GM19193 (cell line): ENCODE measurements around the gene PRKCQ.

Experiments
- POLR2A ChIP-seq: IDR thresholded peaks from 4 replicates; pipeline ENCODE4 v1.6.1; 2011; ENCODE audit not compliant: insufficient read depth, insufficient read length; ENCODE audit errors: extremely low read depth

PRKCQ gene

DNA sequence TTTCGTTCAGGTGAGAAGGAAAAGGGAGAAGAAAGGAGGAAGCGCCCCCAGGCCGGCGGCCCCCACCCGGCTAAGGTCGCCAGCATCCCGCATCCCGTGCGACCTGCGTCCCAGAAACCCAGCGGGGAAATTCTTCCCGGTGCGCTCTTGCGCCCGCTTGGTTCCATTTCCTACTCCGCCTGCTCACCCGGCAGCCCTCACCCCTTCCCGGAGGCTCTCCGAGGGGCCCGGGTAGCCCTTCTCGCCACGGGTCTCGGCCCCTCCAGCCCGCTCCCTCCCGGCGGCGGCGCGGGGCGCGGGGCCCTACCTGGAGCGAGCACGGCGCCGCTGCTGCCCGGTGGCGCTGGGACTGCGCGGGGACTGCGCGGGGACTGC lies at the start of gene PRKCQ:
TSS of gene PRKCQ (minus strand) at position 373 of the 375 bp plus-strand sequence. CDS start 65,141 bp downstream, outside the sequence.
- no peak for TF ChIP-seq POLR2A

DNA sequence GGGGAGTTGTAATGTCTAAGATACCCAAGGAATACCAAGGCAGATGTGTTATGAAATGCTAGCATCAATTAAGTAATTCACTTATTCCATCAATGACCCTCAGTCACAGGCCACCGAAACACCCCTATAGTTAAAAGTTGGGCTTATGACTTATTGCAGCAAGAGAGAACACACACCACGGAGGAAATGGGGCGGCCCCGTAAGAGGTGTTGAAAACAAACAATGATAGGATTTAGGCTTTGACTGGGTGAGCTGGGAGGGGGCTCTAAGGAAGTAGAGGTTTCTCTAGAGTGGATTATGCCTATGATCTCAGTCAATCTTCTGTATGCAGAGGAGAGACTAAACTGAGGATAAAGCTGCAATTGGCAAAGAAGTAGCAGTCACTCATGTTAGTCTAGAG lies 45.4 kb upstream of the PRKCQ start:
- no peak for TF ChIP-seq POLR2A

DNA sequence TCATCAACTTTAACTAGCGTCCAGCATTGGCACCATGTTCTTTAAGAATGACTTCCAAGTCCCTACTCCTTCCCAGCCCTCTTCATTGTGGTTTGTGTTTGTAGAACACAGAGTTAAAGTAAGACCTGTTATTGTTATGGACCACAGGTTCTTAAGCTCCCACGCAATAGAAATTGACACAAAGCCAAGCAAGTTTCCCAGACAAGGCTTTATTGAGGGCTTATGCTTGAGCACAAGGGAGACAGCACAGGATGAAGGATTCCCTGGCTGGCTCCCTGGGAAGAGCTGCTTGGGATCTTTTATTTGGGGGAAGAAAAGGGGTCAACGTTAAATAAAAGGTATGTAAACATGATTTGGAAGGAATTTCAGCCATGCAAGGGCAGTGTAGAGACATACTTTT lies 44.3 kb upstream of the PRKCQ start:
- TF ChIP-seq POLR2A: no peak

DNA sequence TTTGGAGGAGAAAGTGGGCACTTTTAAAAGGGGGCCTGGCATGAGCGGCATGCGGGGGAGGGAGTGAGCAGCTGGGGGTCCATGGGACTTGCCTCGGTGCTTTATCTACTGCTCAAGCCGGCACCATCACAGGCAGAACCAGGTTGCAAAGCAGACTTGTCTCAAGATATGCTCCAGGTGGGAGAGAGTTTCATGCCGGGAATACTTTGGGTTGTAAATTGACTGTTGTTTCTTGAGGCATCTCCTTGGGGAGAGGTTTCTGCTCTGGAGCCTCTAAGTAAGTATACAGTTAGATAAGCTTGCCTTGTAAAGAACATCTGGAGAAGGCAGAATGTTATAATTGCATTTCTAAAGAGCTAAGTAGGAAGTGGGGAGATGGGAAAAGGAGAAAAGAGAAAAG lies 42.8 kb upstream of the PRKCQ start:
- no peak for TF ChIP-seq POLR2A

DNA sequence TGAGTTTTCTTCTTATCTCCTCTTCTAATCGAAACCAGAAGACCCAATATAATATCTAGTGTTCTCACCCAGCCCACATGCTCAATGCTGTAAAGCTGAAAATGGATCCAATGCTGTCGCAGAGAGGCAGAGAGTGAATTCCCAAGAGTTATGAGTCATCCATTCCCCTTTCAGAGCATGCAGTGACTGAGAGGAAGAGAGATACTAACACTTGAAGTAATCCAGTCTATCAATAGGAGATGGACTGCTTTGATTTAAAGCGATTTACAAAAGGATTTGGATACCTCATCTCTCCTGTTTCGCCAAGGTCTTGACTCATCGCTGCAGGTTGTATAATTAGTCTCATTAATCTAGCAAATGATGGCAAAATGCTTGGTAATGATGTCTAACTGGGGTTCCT lies 41.5 kb upstream of the PRKCQ start:
- TF ChIP-seq POLR2A: no peak

DNA sequence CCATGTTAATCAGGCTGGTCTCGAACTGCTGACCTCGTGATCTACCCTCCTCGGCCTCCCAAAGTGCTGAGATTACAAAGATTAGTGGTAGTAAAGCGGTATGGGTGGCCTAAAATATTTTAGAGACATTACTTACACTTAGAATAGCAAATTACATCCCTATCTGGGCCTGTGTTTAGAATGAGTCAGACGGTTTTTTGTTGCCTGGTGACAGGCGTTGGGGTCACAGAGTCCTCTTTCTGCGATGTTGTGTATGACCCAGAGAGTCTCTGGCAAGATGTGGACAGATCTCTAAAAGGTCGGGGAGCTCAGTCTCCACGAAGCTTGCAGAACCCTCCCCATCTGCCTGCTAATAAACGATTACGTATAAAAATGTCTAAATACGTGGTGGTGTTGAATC lies 39.6 kb upstream of the PRKCQ start:
- no peak for TF ChIP-seq POLR2A

DNA sequence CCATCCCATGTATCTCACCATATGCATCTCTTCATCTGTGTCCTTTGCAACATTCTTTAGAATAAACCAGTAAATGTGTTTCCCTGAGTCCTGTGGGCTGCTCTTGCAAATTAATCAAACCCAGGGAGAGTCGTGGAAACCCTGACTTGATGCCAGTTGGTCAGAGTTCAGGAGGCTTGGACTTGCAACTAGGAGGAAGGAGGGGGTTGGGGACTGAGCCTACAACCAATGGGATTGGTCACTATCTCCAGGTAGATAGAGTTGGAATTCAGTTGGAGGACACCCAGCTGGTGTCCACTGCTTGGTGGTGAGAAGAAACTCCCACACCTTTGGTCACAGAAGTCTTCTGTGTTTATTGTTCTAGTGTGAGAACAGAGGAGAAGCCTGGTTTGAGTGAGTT lies 38.3 kb upstream of the PRKCQ start:
- no peak for TF ChIP-seq POLR2A

DNA sequence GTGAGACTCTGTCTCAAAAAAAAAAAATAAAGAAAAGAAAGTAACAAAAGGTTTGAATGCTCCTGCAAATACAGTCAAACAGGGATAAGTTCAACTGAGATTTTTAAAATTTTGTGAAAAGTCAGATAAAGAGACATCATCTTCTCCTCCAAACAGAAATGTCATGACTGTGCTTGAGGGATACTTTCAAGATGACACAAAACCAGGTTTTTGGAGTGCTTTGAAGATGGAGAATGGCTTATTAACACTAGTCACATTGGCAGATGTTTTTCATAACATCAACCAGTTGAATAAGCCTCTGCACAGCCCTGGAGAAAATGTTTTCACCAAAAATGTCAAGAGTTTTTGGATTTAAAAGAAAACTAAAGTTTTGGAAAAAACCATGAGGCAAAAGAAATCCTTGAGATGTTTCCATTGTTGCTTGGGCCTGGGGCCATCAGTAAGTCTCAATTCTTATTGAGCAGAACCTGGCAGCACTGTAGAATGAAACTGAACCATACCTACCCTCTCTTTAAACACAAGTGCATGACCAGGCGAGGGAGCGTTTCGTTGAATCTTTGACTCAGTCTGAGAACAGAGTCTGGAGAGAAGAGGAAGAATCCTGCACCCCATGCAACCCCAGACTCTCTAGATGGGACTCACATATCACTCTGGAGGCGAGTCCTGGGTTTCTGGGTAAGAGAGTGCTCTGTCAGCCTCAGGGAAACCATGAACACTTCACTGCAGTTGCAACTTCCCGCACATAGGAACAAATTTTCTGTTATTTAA lies 37.4 kb upstream of the PRKCQ start:
- no peak for TF ChIP-seq POLR2A

DNA sequence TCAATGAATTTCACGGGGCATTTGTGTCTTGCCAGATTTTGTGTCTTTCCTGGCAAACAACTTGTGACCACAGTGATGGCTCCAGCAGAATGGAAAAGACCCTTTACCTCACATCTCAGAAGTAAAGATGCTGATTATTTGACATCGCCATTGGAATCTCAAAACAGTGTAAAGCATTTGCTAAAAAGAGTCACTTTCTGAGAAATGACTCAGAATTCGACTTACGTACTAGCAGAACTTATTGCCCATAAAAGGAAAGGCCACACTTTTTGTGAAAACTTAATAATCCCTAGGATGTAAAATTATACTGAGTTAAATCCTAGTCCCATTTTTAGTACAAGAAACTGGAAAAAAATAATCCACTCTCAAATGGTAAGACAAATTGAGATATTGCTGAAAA lies 35.9 kb upstream of the PRKCQ start:
- TF ChIP-seq POLR2A: no peak

DNA sequence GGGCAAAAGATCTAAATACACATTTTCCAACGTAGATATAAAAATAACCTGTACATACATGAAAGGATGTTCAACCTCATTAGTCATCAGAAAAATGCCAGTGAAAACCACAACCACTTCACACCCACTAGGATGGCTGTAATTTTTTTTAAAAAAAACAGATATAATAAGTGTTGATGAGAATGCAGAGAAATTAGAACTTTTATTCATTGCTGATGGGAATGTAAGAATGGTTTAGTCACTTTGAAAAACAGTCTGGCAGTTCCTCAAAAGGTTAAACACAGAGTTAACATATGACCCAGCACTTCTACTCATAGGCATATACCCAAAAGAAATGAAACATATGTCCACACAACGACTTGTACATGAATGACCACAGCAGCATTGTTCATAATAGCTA lies 32.3 kb upstream of the PRKCQ start:
- TF ChIP-seq POLR2A: no peak

DNA sequence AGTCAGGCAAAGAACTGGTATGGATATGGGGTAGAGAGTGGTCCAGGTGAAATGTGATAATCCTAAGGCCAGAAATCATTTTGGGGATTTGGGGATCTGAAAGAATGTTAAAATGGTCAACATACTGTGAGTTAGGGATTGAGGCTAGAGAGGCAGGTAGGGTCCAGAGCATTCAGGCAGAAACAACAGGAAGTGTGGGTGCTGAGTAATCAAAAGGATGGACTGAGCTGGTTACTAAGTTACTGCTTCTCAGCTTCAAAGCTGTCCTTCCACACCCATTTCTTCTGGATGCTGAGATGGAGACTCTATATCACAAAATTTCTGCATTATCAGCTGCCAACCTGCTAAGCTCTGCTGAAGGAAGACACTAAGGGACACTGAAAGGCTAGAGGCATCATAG lies 30.6 kb upstream of the PRKCQ start:
- no peak for TF ChIP-seq POLR2A

DNA sequence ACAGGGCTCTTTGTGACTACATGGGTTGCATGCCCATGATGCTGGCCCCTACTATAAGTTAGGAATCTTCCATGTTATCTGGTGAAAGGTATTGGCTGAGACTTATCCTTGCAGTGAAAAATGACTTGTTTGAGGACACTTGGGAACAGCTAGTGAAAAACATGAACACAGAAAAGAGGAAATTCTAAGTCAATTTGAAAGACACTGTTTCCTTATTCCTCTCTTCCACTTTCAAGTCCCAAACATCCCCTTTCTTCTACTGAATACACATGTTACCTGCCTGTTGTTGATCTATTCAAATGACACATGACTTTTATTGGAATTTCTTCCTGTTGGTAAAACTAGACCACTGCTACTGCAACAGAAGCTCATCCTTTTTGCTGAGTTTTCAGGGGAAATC lies 29.5 kb upstream of the PRKCQ start:
- TF ChIP-seq POLR2A: no peak

DNA sequence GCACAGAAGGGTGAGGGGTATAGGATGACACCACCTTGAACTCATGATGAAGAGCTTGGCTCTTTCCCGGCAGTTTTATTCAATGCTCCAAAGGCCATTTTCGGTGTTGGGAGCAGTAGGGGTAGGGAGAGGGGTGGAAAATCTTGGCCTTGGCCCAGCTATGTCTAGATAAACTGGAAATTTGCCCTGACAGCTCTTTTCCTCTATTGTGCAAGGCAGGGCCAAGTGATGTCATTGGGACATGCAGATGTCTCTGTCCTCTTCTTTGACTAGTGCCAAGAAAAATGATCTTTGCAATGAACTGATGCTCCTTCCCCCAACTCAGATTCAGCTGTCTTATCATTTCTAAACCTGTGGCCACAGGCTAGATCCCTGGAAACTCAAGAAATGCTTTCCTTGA lies 27.7 kb upstream of the PRKCQ start:
- TF ChIP-seq POLR2A: no peak

DNA sequence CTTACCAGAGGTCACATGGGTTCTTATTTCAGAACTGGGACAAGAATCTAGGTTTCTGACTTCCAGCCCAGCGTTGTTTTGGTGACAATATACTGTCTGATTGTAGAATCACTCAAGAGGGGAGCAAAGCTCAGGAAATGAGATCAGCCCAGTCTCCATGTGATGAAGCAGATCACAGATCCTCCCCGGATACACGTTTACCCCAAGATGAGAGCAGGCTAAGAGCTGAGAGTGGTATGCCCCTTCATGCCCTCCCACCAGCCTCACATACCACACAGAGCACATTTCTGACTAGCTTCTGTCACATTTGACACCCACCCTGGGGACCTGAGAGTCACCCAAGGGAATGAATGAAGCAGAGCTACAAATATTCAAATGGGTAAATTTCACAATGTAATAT lies 27.1 kb upstream of the PRKCQ start:
- no peak for TF ChIP-seq POLR2A

DNA sequence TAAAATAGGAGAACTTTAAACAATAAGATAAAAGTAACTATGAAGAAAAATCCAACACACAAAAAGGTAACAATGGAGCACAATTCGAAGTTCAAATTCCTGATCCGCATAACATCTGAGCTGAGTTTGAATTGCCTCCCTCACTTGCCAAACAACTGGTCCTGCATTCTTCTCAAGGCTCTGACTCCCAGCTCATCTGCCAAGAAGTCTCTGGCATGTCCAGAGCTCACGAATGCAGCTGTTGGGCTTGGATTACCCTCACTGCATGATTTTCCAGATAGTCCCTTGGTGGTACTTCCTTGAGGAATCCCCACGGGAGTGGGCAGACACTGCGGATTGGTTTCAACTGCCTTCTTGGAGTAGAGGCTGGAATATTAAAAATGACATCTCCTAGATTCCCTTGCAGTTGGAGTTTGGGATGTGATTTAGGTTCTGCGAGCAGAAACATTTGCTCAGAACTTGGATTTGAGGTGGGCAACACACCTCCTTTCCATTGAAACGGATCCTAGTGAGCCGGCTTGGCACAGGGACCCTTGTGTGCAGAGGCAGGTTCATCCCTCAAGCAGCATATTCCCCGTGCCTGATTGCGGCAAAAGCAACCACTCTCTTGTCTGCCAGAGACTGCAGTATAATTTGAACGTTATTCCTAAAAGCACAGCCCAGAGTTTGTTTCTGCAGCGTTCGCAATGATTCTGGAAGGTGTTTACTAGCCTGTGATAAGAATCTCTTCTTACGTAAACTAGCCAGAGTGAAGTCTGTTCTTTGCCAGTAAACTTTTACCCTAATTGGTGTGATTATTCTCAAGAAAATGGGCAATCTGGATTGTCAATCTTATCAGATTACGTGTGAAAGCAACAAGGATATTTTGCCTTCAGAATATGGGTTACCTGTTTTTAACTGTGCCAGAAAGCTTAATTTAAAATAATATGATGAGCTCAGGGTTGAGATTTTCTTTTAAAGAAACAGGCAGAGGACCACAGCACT lies 23.4 kb upstream of the PRKCQ start:
- no peak for TF ChIP-seq POLR2A

DNA sequence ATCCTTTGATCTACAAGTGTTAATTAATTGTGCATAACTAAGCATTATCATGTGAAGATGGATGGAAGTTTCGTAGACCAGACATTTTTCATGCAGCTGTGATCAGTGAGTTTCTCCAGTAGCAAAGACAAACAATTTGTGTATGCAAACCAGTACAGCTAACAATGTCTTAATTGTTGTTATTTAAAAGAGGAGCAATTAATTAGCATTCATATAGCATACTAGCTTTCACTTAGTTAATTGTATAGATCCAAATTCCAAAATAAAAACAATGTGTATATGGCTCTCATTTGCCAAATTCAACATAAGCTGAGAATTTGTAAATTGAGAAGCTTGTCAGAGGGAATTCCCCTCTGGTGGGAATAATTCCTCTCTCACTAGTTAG lies 22.6 kb upstream of the PRKCQ start:
- TF ChIP-seq POLR2A: no peak
